ENCODE data around the gene BSDC1.

Gene BSDC1

DNA sequence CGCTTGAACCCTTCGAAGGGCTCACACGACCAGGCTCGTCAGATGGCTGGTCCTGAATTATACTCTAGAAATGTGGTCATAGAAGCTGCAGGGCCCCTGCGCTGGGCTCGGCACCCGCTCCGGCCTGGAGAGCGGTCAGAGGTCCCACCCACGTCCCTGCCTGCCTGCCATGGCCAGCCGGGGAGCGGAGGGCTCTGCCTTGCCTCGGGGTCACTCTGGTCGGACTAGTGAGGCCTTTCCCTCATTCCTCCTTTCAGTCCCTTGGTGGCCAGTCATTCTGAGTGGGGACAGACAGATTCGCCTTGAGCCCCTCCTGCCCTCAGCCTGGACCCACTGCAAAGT lies 57.7 kb downstream of the BSDC1 start:
- no peak for DNase-seq (ENCODE audit: low read depth)

DNA sequence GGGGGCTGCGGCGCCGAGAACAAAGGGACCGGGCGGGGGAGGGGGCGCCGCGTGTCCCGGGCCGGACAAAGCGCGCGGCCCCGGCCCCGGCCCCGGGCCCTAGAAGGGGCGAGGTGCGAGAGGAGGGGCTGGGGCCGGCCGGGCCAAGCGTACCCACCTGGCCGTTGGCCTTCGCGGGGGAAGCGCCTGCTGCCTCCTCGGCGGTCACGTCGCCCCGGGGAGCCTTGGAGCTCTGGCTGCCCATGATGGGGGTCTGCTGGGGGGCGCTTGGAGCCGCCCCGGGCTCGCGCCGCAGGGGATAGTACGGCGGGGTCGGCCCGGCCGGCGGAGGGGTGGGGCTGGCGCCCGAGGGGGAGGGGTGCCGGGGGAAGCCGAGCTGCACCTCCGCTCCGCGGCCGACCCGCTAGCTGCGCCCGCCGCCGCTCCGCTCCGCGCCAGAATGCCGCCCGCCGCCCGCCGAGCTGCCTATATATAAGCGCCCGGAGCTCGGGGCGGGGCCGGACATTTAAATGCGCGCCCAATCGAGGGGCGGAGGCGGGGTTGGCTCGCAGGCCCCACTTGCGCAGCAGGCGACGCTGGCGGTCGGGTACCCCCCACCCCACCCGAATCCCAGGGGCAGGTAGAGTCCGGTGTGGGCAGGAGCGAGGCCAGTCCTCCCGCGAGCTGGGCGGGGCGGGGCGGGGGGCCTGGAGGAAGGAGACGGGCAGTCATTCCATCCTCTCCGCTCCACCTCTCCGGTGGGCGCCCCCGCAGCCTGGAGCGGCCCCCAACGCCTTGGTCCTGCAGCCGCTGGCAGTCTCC lies 58.3 kb downstream of the BSDC1 start, which contains the start of gene MARCKSL1:
Gene MARCKSL1 (minus strand): TSS at position 444 of the 801 bp plus-strand sequence. CDS start 200 bp downstream, at position 244.
- DNase-seq (ENCODE audit: low read depth) = no peak

DNA sequence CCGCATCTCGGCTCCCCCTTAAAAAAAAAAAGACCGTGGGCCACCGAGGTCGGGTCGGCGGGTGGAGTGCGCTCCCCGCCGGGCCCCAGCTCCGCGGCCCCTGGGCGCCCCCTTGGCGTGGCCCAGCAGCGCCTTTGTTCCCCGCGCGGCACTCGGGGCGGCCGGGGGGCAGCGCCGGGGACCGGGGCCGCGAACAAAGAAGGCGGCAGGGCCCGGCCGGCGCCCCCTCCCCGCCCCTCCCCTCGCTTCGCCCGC lies 58.8 kb downstream of the BSDC1 start:
- no peak for DNase-seq (ENCODE audit: low read depth)

DNA sequence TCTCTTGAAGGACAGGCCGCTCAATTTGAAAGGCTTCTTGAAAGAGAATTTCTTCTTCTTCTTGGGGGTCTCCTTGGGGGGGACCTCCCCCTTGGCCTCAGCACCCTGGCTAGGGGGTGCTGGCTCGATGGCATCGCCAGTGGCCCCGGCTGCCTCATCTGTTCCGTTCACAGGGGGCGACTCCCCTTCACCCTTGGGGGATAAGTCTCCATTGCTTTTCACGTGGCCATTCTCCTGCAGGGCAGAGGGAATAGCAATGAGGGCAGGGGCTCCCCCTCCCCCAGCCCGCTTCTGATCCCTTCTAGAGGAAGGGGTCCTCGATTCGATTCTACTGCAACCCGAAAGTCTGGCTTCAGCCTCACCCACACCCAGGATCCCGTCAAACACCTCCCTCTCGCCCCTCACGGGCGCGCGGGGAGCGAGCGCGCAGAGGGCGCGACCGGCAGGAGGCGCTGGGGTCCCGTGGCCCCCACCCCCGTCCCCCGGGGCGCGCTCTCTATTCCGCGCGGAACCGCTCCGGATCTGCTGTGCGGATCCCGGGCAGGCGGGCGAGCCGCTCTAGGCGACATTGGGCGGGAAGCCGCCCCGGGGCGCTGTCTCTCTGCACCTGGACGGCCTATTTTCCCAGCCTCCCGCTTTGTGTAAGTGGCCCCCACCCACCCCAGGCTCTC lies 59.2 kb downstream of the BSDC1 start:
- DNase-seq (ENCODE audit: low read depth) = no peak

DNA sequence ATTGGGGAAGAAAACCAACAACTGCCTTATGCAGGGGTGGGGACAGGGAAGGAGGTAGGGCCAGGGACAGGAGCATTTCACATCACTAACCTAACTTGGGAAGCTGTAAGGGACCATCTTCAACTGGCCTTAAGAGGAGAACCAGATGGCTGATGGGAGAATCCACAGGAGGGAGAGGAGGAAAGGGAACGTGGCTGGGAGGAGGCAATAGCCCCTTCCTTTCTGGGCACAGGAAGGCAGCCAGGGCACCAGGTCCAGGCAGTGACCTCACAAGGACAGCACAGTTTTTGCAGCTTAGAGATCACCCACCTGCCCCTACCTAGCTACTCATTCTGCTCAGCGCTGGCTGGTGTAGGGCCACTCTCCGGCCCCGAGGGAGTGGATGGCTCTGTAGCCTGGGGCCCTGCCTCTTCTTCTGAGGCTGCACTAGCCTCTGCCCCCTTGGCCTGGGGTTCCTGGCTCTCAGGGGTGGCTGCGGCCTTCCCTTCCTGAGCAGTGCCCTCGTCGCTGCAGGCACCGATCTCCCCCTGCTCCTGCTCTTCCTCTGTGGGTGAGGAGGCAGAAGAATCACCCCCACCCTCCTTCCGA lies 59.9 kb downstream of the BSDC1 start:
- no peak for DNase-seq (ENCODE audit: low read depth)

DNA sequence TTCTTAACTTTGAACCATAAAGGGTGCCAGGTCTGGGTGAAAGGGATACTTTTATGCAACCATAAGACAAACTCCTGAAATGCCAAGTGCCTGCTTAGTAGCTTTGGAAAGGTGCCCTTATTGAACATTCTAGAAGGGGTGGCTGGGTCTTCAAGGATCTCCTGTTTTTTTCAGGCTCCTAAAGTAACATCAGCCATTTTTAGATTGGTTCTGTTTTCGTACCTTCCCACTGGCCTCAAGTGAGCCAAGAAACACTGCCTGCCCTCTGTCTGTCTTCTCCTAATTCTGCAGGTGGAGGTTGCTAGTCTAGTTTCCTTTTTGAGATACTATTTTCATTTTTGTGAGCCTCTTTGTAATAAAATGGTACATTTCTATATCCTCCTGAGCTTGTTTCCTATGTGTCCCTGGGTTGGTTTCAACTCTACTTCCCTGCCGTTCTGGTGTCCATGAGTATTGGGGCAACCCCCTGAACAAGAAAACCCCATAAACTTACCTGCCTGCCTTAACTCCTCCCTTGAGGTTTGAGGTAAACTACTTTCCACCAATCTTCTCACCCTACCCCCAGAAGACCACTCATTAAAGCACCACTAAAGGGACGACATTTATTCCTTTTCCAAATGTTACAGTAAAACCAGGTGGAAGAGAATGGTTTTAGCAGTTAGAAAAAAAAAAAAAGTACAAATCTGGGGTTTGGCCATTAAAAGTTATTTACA lies 60.8 kb downstream of the BSDC1 start:
- no peak for DNase-seq (ENCODE audit: low read depth)

DNA sequence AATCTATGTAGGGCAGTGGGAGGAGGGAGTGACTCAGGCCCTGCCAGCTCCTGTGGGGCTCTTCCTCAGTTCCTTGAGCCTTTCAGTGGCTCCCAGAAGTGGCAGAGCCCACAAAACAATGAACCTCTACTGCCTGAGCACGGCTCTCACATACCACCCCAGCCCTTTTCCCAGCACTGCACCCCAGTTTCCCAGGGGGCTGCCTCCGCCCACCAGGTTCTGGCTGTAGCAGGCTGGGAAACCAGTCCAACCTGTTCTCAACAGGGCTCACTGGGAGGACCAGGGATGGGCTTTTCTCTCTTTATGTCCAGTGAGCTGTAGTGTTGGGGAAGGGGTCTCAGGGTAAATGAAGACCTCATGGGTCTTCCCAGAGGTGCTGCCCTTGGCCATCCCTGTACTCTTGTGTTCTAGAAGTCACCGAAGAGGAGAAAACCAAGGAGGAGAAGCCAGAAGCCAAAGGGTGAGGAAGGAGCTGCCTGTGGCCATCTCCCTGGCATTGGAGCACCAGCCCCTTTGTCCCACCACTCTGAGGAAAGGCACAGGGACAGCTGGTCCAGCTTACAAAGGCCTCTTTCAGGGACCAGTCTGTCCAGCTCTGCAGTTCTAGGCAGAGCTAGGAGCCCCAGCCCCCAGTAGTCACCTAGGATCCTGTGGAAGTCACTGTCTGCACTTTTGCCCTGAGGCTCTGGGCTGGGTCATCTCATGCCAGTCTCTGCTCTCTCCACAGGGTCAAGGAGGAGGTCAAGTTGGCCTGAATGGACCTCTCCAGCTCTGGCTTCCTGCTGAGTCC lies 61.8 kb downstream of the BSDC1 start:
- no peak for DNase-seq (ENCODE audit: low read depth)

DNA sequence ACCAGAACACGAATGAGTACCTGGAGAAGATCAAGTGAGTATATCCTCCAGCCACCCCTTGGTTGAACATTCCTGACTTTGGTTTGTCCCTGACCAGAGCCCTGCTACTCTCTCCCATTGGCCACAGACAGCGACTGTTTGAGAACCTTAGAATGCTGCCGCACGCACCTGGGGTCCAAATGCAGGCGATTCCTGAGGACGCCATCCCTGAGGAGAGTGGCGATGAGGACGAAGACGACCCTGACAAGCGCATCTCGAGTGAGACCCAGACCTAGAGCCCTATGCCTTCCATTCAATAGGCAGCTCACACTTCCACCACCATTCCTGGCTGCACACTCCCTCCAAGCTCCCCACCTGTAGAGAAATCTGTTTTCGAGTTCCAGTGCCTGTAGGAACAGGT lies 62.7 kb downstream of the BSDC1 start:
- DNase-seq (ENCODE audit: low read depth) = no peak

DNA sequence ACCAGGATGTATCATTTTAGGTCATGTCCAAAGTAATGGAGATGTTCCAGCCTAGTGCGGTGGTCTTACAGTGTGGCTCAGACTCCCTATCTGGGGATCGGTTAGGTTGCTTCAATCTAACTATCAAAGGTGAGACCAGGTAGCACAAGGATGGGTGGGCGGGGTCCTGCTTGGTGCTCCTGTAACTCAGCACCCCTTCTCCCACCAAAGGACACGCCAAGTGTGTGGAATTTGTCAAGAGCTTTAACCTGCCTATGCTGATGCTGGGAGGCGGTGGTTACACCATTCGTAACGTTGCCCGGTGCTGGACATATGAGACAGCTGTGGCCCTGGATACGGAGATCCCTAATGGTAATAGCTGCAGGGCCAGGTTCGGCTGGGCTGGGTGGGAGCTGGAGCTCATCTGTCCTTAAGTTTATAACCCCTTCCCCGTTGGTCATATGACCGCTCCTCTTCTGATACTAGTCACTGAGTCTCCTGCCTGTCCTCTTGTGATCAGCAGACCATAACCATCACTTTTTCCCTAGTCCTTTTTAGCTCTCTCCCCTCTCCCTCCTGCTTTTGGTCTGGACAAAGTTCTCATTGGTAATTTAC lies 63.6 kb downstream of the BSDC1 start:
- no peak for DNase-seq (ENCODE audit: low read depth)

DNA sequence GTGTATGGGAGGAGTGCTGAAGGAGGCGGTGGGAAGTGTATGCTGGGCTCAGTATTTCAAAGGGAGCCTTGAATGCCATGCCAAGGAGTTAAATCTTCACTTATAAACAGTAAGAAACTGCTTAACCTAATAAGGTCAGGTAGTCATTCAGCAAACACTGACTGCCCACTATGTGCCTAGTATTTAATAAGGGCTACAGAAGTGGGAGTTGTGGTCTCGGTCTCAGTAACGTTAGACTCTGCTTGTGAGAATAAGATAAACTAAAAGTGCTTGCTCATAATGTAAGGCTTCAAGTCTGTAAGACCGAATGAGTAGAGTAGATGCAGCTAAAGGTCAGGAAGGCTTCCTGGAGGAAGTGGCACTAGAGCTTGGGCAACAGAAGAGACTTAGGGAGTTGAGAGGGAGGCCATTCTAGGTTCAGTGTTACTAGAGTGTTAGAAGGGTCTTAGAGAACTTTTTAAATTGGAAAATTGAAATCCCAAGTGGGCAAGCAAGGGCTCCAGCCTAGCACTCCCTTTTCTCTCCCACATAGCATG lies 64.2 kb downstream of the BSDC1 start:
- DNase-seq (ENCODE audit: low read depth) = no peak

DNA sequence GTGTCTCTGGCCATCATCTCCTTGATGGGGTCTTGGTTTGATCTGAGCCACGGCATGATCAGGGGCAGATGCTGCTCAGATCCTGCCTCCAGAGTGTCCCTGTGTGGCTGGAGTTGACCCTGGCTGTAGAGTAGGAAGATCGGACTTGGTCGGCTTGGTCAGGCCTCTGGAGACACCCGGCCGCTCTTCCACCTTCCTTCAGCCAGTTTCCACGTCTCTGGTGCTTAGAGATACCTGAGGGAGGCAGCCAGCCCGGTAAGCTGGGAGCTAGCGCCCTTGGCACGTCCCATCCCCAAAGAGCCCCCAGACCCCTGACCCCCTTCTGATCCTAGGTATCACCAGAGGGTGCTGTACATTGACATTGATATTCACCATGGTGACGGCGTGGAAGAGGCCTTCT lies 67.0 kb downstream of the BSDC1 start:
- no peak for DNase-seq (ENCODE audit: low read depth)

DNA sequence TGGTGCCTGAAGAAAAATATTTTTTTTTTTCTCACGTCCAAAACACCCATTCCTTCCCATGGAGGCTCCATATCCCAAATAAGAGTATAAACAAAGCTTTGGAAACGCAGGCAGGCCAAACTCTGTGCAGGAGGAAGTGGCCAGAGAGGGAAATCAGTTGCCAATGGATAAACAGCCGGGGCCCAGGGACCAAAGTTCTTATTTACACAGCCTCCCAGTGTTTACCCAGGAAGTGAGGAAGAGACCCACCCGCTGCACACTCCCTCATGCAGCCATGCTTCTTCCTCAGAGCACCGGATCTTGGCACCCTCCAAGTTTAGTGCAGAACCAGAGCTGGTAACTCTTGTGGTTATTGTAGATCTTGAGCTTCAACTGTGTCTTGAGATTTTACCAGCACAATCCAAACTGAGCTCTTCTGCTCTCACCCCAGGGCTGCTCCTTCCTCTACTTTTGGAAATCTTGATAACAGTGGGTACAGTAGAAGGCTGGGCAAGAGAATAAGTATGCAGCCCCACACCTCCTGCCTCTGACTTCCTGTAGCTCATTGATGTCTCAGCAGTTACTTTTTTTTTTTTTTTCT lies 72.4 kb downstream of the BSDC1 start:
- no peak for DNase-seq (ENCODE audit: low read depth)

DNA sequence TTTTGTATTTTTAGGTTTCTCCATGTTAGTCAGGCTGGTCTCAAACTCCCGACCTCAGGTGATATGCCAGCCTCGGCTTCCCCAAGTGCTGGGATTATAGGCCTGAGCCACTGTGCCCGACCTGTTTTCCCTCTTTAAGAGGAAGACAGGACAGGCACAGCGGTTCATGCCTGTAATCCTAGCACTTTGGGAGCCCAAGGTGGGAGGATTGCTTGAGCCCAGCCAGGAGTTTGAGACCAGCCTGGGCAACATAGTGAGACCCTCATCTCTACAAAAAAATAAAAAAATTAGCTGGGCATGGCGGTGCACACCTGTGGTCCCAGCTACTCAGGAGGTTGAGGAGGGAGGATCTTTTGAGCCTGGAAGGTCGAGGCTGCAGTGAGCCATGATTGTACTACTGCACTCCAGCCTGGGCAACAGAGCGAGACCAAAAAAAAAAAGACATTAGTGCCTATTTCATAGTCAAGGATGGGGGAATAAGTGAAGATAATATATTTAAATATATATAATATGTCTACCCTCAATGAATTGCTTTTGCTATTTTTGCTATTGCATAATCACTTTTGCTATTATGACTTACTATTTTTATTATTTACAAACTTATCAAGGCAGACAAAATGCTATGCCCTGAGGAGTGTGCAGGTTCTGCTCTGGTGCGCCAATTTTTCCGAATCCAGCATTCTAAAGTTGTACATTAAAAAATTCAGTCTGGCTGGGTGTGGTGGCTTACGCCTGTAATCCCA lies 75.9 kb downstream of the BSDC1 start:
- DNase-seq (ENCODE audit: low read depth) = no peak

DNA sequence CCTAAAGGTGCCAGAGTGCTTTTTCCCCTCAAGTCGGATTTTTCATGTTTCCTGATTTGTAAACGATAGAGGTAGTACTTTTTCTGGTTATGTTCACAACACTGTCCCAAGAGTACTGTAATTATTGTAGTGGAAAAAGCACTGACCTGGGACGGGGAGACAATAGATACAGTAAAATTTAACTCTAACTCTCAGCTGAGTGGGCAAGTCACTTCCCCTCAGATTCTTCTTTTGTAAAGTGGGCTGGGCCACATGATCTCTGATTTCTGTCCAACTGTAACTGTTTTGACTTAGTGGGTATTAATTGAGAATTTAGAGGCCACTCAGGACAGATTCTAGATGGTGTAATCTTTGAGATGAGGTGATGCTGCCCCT lies 77.4 kb downstream of the BSDC1 start:
- no peak for DNase-seq (ENCODE audit: low read depth)

All from HS-5 (cell line).